Measurements from ENCODE around the gene UNC79.

The UNC79 gene

GRCh38 chr14:93579178-93579577 lies 148.4 kb downstream of the UNC79 start:
- Histone ChIP-seq H3K4me3 (ENCODE audit: low read depth, low read length) (no peak overlapping the region), H3K9me3 (ENCODE audit: control insufficient read depth, insufficient read depth, low read depth, low read length) (no peaks in the 10 kb centered on the region), H3K4me1 (ENCODE audit: control insufficient read depth, insufficient read depth, low read length) (no peaks in the 10 kb centered on the region), H3K36me3 (ENCODE audit: control insufficient read depth in 2 of 2, insufficient read depth in 1 of 2, low read length in 2 of 2) (no peaks in the 10 kb centered on the region), H3K27ac (ENCODE audit: extremely low read depth, low read depth, low read length) (no peak overlapping the region)
- ChIA-PET POLR2A (no interaction called here), CTCF (no interaction called here)
- TF ChIP-seq PRDM2 (tag by site-specific recombination; IDR thresholded peaks at IDR 0.05; ENCODE audit: borderline replicate concordance) (no peak), ZBTB11 (tag by site-specific recombination; conservative IDR thresholded peaks at IDR 0.05; ENCODE audit: low read depth) (no peak), SCRT1 (tag by site-specific recombination; IDR thresholded peaks at IDR 0.05; ENCODE audit: borderline replicate concordance) (no peak), ZNF660 (tag by site-specific recombination; IDR thresholded peaks at IDR 0.05) (no peak)

GRCh38 chr14:93582516-93582915 lies 151.8 kb downstream of the UNC79 start:
- H3K9me3 ChIP-seq (ENCODE audit: control insufficient read depth, insufficient read depth, low read depth, low read length) = no peaks in the 10 kb centered on the region
- no peak for TF ChIP-seq ZNF2 (tag by site-specific recombination; IDR thresholded peaks at IDR 0.05)
- no peak for TF ChIP-seq PBX3 (CRISPR knock-in tag; IDR thresholded peaks at IDR 0.05)
- TF ChIP-seq ZNF449 (tag by site-specific recombination; IDR thresholded peaks at IDR 0.05) = peak; percentile 79
- no peak for TF ChIP-seq ZNF510 (tag by site-specific recombination; IDR thresholded peaks at IDR 0.05; ENCODE audit: insufficient replicate concordance)
- POLR2A ChIA-PET = no interaction called here

GRCh38 chr14:93587330-93587729 lies 156.6 kb downstream of the UNC79 start:
- CTCF ChIA-PET = no interaction called here
- Histone ChIP-seq H3K36me3 (ENCODE audit: control insufficient read depth in 2 of 2, insufficient read depth in 1 of 2, low read length in 2 of 2) (no peaks in the 10 kb centered on the region), H3K4me3 (ENCODE audit: low read depth, low read length) (no peak overlapping the region), H3K9me3 (ENCODE audit: control insufficient read depth, insufficient read depth, low read depth, low read length) (no peaks in the 10 kb centered on the region), H3K27ac (ENCODE audit: extremely low read depth, low read depth, low read length) (no peak overlapping the region), H3K4me1 (ENCODE audit: control insufficient read depth, insufficient read depth, low read length) (no peaks in the 10 kb centered on the region)
- POLR2A ChIA-PET = no interaction called here
- TF ChIP-seq REPIN1 (tag by site-specific recombination; IDR thresholded peaks at IDR 0.05; ENCODE audit: low read depth) (no peak), ZSCAN16 (tag by site-specific recombination; IDR thresholded peaks at IDR 0.05) (no peak), ZNF174 (tag by site-specific recombination; IDR thresholded peaks at IDR 0.05) (no peak), ATF2 (tag by site-specific recombination; IDR thresholded peaks at IDR 0.05; ENCODE audit: low read depth) (no peak), ZNF394 (tag by site-specific recombination; IDR thresholded peaks at IDR 0.05; ENCODE audit: borderline replicate concordance) (no peak), ZNF501 (tag by site-specific recombination; IDR thresholded peaks at IDR 0.05) (no peak), ZNF426 (tag by site-specific recombination; IDR thresholded peaks at IDR 0.05) (no peak), ZSCAN30 (tag by site-specific recombination; IDR thresholded peaks at IDR 0.05) (no peak), IKZF3 (tag by site-specific recombination; IDR thresholded peaks at IDR 0.05) (no peak), GLI2 (tag by site-specific recombination; IDR thresholded peaks at IDR 0.05; ENCODE audit: borderline replicate concordance, low read depth) (no peak)

More at GRCh38 chr14:93582516-93582915, 151.8 kb downstream of the UNC79 start:
- CTCF ChIA-PET = no interaction called here
- Histone ChIP-seq H3K4me1 (ENCODE audit: control insufficient read depth, insufficient read depth, low read length) (no peaks in the 10 kb centered on the region), H3K36me3 (ENCODE audit: control insufficient read depth in 2 of 2, insufficient read depth in 1 of 2, low read length in 2 of 2) (no peaks in the 10 kb centered on the region), H3K4me3 (ENCODE audit: low read depth, low read length) (no peak overlapping the region), H3K27ac (ENCODE audit: extremely low read depth, low read depth, low read length) (no peak overlapping the region)

Measured in HEK293 (cell line).